Breast epithelium (tissue), 3 donors: ENCODE results near the gene PTPN9.

ENCODE experiments used
- CTCF ChIP-seq, 3 donors: fragments of 450-650 bp; IDR thresholded peaks; one replicate each; pipeline ENCODE4 v1.5.1; 2016 to 2017; ENCODE audit warnings: antibody characterized with exemption in 3 of 3, mild to moderate bottlenecking in 3 of 3, moderate library complexity in 3 of 3
- POLR2AphosphoS5 ChIP-seq, 3 donors: sonication (generic); formaldehyde crosslinking; IDR thresholded peaks; one replicate each; pipeline ENCODE4 v1.6.1; 2017; ENCODE audit warnings: antibody characterized with exemption in 3 of 3

- TF ChIP-seq CTCF (IDR thresholded peaks at IDR 0.05) = no peak
- TF ChIP-seq POLR2AphosphoS5 (IDR thresholded peaks at IDR 0.05) = no peak
These were observed 26.9 kb upstream of the PTPN9 start for GRCh38 chr15:75606026-75606425.
